PFSK-1 (cell line): ENCODE data around the gene PTPN20.

Experiments used
- FOXP2 ChIP-seq: optimal IDR thresholded peaks from 2 replicates; pipeline ENCODE3; 2011; ENCODE audit warnings: borderline replicate concordance, control low read depth, inconsistent platforms; ENCODE audit not compliant: insufficient read depth; ENCODE audit errors: extremely low read length, extremely low read depth
- POLR2AphosphoS5 ChIP-seq: IDR thresholded peaks from 2 replicates; pipeline ENCODE4 v1.6.1; 2012; ENCODE audit warnings: low read depth, mild to moderate bottlenecking, control low read depth, low read length, moderate library complexity
- SIN3A ChIP-seq: IDR thresholded peaks from 2 replicates; pipeline ENCODE4 v1.6.1; 2012; ENCODE audit warnings: mild to moderate bottlenecking, low read length, moderate library complexity, borderline replicate concordance; ENCODE audit not compliant: insufficient read depth
- TAF1 ChIP-seq: IDR thresholded peaks from 2 replicates; pipeline ENCODE4 v1.6.1; 2012; ENCODE audit warnings: low read length, control low read depth, borderline replicate concordance; ENCODE audit not compliant: insufficient read depth
- TF ChIP-seq, protein P1 (sequence below), 2 experiments: IDR thresholded peaks; 2 replicates each; pipeline versions ENCODE4 v1.6.1 to v1.8.0; 2011 to 2012; ENCODE audit warnings: low read depth in 2 of 2, low read length in 2 of 2, control low read depth in 1 of 2, inconsistent platforms in 1 of 2, mild to moderate bottlenecking in 1 of 2, moderate library complexity in 1 of 2; ENCODE audit not compliant: insufficient read depth in 1 of 2

PTPN20 gene

GRCh38 chr10:47041396-47042198, 130.4 kb downstream of the PTPN20 start:
- no peak for TF ChIP-seq POLR2AphosphoS5
- TF ChIP-seq, protein P1, sequence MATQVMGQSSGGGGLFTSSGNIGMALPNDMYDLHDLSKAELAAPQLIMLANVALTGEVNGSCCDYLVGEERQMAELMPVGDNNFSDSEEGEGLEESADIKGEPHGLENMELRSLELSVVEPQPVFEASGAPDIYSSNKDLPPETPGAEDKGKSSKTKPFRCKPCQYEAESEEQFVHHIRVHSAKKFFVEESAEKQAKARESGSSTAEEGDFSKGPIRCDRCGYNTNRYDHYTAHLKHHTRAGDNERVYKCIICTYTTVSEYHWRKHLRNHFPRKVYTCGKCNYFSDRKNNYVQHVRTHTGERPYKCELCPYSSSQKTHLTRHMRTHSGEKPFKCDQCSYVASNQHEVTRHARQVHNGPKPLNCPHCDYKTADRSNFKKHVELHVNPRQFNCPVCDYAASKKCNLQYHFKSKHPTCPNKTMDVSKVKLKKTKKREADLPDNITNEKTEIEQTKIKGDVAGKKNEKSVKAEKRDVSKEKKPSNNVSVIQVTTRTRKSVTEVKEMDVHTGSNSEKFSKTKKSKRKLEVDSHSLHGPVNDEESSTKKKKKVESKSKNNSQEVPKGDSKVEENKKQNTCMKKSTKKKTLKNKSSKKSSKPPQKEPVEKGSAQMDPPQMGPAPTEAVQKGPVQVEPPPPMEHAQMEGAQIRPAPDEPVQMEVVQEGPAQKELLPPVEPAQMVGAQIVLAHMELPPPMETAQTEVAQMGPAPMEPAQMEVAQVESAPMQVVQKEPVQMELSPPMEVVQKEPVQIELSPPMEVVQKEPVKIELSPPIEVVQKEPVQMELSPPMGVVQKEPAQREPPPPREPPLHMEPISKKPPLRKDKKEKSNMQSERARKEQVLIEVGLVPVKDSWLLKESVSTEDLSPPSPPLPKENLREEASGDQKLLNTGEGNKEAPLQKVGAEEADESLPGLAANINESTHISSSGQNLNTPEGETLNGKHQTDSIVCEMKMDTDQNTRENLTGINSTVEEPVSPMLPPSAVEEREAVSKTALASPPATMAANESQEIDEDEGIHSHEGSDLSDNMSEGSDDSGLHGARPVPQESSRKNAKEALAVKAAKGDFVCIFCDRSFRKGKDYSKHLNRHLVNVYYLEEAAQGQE (IDR thresholded peaks at IDR 0.05; ENCODE audit: insufficient read depth in 1 of 2, low read depth in 2 of 2, low read length in 2 of 2), result no peak
- TF ChIP-seq SIN3A, result no peak
- no peak for TF ChIP-seq TAF1
- TF ChIP-seq FOXP2, result no peak

GRCh38 chr10:47042199-47042473, 130.9 kb downstream of the PTPN20 start:
- TF ChIP-seq, protein P1 (IDR thresholded peaks at IDR 0.05; ENCODE audit: insufficient read depth in 1 of 2, low read depth in 2 of 2, low read length in 2 of 2), result no peak
- TF ChIP-seq FOXP2 (no peak), POLR2AphosphoS5 (no peak), SIN3A (no peak), TAF1 (no peak)

GRCh38 chr10:47042780-47043750, 131.8 kb downstream of the PTPN20 start:
- TF ChIP-seq, protein P1 (IDR thresholded peaks at IDR 0.05; ENCODE audit: insufficient read depth in 1 of 2, low read depth in 2 of 2, low read length in 2 of 2), result no peak
- no peak for TF ChIP-seq TAF1
- TF ChIP-seq SIN3A, result no peak
- no peak for TF ChIP-seq POLR2AphosphoS5
- no peak for TF ChIP-seq FOXP2

DNA sequence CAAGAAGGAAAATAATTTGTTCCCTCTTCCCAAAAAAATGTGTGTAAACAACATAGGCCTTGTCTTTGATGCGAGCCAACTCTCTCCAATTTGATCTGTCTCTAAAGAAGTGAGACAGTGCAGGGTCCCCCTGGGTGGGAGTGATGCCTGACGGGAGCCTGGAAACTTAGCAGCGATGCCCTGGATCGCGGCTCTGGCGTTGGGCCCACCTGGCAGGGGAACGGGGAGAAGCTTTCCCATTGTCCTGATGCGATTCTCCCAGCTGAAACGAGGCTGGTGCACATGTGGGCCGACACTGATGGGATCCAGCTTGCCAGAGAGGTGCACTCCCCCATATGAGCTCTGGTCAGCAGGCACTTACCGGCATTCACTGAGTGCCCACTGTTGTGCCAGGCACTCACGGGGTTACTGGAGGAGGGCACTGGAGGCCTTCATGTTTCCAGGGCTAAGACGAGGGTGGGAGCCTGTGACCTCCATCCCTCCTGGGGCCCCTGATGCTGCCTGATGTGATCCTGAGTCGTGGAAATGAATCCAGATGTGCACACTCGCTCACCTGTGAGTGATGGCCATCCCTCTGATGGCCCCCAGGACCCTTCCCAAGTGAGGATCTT, 132.8 kb downstream of the PTPN20 start:
- TF ChIP-seq POLR2AphosphoS5, result no peak
- TF ChIP-seq, protein P1 (IDR thresholded peaks at IDR 0.05; ENCODE audit: insufficient read depth in 1 of 2, low read depth in 2 of 2, low read length in 2 of 2), result no peak
- no peak for TF ChIP-seq SIN3A
- TF ChIP-seq TAF1, result no peak
- no peak for TF ChIP-seq FOXP2
